Measurements from ENCODE around the gene NKX6-2. TPM values are rescaled to one million over a fixed set of nuclear protein-coding genes. Genes with fewer than 3 reads are reported as not detected.
A peak's percentile ranks its signal among the peaks of the same experiment; 100 is the strongest.

Gene NKX6-2
- total and polyA plus RNA-seq, 2 experiments from 2014 or later: 0.24 to 9.3 TPM

DNA sequence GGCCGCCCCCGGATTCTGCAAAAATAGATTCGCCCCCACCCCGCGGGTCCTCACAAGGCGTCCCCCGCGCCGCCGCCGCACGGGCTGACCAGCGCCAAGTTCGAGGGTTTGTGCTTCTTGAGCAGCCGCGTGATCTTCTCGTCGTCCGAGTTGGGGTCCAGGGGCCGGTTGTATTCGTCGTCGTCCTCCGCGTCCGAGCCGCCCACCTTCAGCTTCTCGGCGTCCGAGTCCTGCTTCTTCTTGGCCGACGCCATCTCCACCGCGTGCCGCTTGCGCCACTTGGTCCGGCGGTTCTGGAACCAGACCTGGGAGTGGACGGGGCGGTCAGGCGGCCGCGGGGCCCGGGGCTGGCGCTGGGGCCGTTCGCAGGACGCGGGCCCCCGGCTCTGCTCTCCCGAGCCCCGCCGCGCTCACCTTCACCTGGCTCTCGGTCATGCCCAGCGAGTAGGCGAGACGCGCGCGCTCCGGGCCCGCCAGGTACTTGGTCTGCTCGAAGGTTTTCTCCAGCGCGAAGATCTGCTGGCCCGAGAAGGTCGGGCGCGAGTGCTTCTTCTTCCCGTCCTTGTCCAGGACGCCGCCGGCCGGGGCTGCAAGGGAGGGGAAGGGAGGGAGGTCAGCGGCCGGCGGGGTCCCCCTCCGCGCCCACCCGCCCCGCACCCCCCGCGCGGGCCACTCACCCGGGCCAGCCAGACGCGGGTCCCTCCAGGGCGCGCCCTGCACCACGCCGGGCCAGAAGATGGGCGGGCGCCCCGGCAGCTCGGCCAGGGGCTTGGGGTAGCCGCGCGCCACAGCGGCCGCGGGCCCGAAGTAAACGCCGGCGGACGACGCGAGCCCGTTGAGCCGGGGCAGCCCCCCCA lies 853 bp downstream of the NKX6-2 start:
- H3K9me2 ChIP-seq (ENCODE audit: insufficient read depth): no peaks in the 10 kb centered on the region
- peaks cover 14% of the 10 kb centered on the region for H3K4me1 Mint-ChIP-seq
- no peaks in the 10 kb centered on the region for H3K36me3 ChIP-seq (ENCODE audit: insufficient read depth)
- DNase-seq (ENCODE audit: low spot score) (peak; percentile 75), ATAC-seq (peak; percentile 4)
- peaks cover 7% of the 10 kb centered on the region for H3K4me1 ChIP-seq (ENCODE audit: insufficient read depth)
- no peaks in the 10 kb centered on the region for H3F3A ChIP-seq (replicated peaks; ENCODE audit: low read depth)
- H3K27me3 ChIP-seq (ENCODE audit: insufficient read depth): peaks cover 85% of the 10 kb centered on the region
- peaks cover 75% of the 10 kb centered on the region for H3K27me3 Mint-ChIP-seq (ENCODE audit: insufficient read depth, low read depth, poor library complexity)
- H3K4me2 ChIP-seq: peak overlapping the region; percentile 72
- no peak overlapping the region for H3K27ac Mint-ChIP-seq
- peaks cover 12% of the 10 kb centered on the region for H4K20me1 ChIP-seq (replicated peaks; ENCODE audit: insufficient read depth)
- peaks cover 3% of the 10 kb centered on the region; the same call in 2 of the 3 replicates for H3K36me3 Mint-ChIP-seq (ENCODE audit: low read depth)
- H3K4me3 Mint-ChIP-seq: 0 out of 3 replicates have a peak overlapping the region, but pooled peaks have one; percentile 39
- no peaks in the 10 kb centered on the region for H3K79me2 ChIP-seq (replicated peaks; ENCODE audit: insufficient read depth)
- H3K27ac ChIP-seq (ENCODE audit: low read depth): no peak overlapping the region
- no peaks in the 10 kb centered on the region for H3K9me3 Mint-ChIP-seq
- no peak overlapping the region for H2AFZ ChIP-seq
- TF ChIP-seq EZH2 (IDR thresholded peaks at IDR 0.05; ENCODE audit: low read depth, unreplicated experiment) (peak; percentile 87), EZH2phosphoT487 (IDR thresholded peaks at IDR 0.05; ENCODE audit: unreplicated experiment) (no peak), JUNB (IDR thresholded peaks at IDR 0.05; ENCODE audit: unreplicated experiment) (no peak)
- TF ChIP-seq, protein P1, sequence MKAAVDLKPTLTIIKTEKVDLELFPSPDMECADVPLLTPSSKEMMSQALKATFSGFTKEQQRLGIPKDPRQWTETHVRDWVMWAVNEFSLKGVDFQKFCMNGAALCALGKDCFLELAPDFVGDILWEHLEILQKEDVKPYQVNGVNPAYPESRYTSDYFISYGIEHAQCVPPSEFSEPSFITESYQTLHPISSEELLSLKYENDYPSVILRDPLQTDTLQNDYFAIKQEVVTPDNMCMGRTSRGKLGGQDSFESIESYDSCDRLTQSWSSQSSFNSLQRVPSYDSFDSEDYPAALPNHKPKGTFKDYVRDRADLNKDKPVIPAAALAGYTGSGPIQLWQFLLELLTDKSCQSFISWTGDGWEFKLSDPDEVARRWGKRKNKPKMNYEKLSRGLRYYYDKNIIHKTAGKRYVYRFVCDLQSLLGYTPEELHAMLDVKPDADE (IDR thresholded peaks at IDR 0.05): no peak
- H3K4me3 ChIP-seq: peak overlapping the region; percentile 46; the same call in 1 of the 2 replicates

DNA sequence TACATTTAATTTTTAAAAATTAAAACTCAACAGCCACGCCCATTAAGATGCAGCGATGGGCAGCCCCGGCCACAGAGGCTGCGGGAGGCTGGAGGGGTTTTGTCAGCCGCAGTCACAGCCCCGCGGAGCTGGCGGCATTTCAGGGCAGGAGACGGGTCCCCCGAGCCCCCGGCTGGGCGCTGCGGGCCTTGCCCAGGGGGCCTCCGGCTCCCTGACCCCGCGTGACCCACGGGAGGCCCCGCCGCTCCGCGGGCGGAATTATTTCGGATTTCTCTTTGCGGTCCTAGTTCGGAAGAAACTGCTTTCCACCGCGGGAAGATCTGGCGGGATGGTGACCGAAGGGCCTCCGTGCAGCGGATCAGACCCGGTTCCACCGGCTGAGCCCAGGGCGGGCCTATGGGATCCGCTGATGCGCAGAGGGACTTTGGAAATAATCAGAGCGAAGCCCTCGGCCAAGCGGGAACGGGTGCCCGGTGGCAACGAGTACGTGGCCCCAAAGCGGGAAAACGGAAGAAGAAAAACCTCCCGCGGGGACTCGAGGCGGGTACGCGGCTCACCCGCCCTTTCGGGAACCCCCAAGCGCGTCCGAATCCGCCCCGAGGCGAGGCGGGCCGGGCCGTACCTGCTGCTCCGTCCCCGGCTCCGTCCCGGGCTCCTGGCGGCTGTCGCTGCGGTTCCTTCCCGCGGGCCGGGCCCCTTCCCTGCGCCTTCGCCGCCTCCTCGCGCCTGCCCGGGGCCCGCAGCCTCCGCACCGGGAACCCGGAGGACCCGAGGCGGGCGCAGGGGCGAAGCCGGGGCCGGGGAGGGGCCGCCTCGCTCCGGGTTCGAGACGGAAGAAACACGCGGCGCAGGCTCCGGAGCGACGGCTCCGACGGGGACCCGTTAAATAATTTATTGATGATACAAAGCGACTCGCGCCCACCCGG lies 1.7 kb downstream of the NKX6-2 start:
- Histone ChIP-seq H2AFZ (no peak overlapping the region), H3K4me1 (ENCODE audit: insufficient read depth) (peaks cover 7% of the 10 kb centered on the region), H3K27me3 (ENCODE audit: insufficient read depth) (peaks cover 76% of the 10 kb centered on the region), H3K4me3 (peak overlapping the region; percentile 43; the same call in 1 of the 2 replicates), H3K4me2 (peak overlapping the region; percentile 72), H3K9me2 (ENCODE audit: insufficient read depth) (no peaks in the 10 kb centered on the region), H3F3A (replicated peaks; ENCODE audit: low read depth) (no peaks in the 10 kb centered on the region), H3K36me3 (ENCODE audit: insufficient read depth) (no peaks in the 10 kb centered on the region), H3K79me2 (replicated peaks; ENCODE audit: insufficient read depth) (no peaks in the 10 kb centered on the region), H3K27ac (ENCODE audit: low read depth) (no peak overlapping the region), H4K20me1 (replicated peaks; ENCODE audit: insufficient read depth) (peaks cover 12% of the 10 kb centered on the region)
- Mint-ChIP-seq H3K27me3 (ENCODE audit: insufficient read depth, low read depth, poor library complexity) (peaks cover 70% of the 10 kb centered on the region), H3K4me1 (peaks cover 14% of the 10 kb centered on the region), H3K36me3 (ENCODE audit: low read depth) (peaks cover 3% of the 10 kb centered on the region; the same call in 2 of the 3 replicates), H3K4me3 (peak overlapping the region; percentile 62), H3K9me3 (no peaks in the 10 kb centered on the region), H3K27ac (no peak overlapping the region)
- peak; percentile 75 for TF ChIP-seq EZH2phosphoT487 (IDR thresholded peaks at IDR 0.05; ENCODE audit: unreplicated experiment)
- TF ChIP-seq EZH2 (IDR thresholded peaks at IDR 0.05; ENCODE audit: low read depth, unreplicated experiment): peak; percentile 84
- TF ChIP-seq POLR2AphosphoS5 (IDR thresholded peaks at IDR 0.05; ENCODE audit: low read depth): no peak
- peak; percentile 9 for ATAC-seq
- peak; percentile 56 for DNase-seq (ENCODE audit: low spot score)
